22Rv1 (cell line): ENCODE measurements around the gene SLC10A6.
A peak's percentile ranks its signal among the peaks of the same experiment; 100 is the strongest.

Source experiments
- H3K27ac ChIP-seq: fragments of 450-650 bp; 2 replicates; pipeline ENCODE4 v1.5.1; 2017
- CTCF ChIP-seq: fragments of 450-650 bp; IDR thresholded peaks from 2 replicates; pipeline ENCODE4 v1.5.1; 2017; ENCODE audit warnings: mild to moderate bottlenecking
- ZFX ChIP-seq: fragments of 450-650 bp; IDR thresholded peaks from 2 replicates; pipeline ENCODE4 v1.6.1; 2017; ENCODE audit warnings: antibody characterized with exemption, borderline replicate concordance

Gene SLC10A6

GRCh38 chr4:86848732-86849619, at the start of gene SLC10A6:
SLC10A6 (minus strand) TSS chr4:86849384; CDS start chr4:86849115, 269 bp downstream.
- TF ChIP-seq CTCF (no peak), ZFX (no peak)
- H3K27ac ChIP-seq: no peak within 1 kb of the TSS

DNA sequence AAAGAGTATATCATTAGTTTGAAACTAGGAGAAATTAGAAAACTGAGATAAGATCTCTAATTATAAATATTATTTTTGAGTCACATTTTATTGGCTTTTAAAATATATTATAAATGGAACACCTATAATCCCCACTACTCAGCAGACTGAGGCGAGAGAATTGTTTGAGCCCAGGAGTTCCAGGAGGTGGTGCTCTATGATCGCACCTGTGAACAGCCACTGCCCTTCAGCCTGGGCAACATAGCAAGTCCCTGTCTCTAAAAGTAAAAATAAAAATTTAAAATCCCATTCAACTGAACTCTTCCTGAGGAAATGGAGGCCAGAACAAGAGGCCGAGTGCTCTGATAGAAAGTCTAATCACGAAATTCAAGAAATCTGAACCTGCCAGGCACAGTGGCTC, 49.4 kb upstream of the SLC10A6 start:
- no peak for TF ChIP-seq ZFX
- peak; percentile 32 for TF ChIP-seq CTCF
- no peak overlapping the region for H3K27ac ChIP-seq

GRCh38 chr4:86896596-86896995, 47.4 kb upstream of the SLC10A6 start:
- no peak overlapping the region for H3K27ac ChIP-seq
- TF ChIP-seq CTCF (no peak), ZFX (no peak)

DNA sequence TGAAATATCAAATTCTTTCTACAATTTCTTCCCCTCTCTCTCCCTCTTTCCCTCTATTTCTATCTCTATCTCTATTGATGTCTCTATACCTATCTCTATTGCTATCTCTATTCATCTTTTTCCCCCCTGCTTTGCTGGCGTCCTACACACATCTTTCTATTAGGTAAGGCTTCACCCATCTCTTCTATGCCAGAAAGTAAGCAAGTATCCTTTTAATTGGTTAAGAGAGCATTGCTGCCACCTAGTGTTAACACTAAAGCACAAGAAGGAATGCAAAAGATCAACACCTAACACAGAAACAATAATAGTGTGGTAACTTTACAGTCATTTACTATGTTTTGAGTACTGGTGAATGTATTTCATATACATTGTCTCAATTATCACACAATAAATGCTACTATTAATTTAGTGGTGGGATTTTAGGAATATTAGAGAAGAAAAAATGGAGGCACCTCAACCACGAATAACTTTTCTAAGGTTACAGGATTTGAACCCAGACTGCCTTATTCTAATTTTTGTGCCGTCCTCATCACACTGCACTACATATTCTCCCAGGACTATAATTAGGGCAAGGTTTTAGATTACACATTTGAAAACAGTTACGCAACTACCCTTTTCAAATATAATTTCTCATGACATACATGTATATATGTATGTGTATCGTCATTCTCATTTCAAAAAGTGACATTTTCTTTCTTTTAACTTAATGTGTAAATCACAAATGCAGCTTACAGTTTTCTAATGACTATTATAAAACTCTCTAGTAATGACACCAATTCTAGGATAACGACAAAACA, 46.7 kb upstream of the SLC10A6 start:
- no peak overlapping the region for H3K27ac ChIP-seq
- TF ChIP-seq ZFX: no peak
- peak; percentile 78 for TF ChIP-seq CTCF

- H3K27ac ChIP-seq: no peak overlapping the region
- TF ChIP-seq CTCF (no peak), ZFX (no peak)
Observed at GRCh38 chr4:86894455-86894854, 45.3 kb upstream of the SLC10A6 start.

- H3K27ac ChIP-seq: peak overlapping the region; percentile 89; the same call in 1 of the 2 replicates
- TF ChIP-seq ZFX: no peak
- no peak for TF ChIP-seq CTCF
Observed at GRCh38 chr4:86893136-86893535, 44.0 kb upstream of the SLC10A6 start.

DNA sequence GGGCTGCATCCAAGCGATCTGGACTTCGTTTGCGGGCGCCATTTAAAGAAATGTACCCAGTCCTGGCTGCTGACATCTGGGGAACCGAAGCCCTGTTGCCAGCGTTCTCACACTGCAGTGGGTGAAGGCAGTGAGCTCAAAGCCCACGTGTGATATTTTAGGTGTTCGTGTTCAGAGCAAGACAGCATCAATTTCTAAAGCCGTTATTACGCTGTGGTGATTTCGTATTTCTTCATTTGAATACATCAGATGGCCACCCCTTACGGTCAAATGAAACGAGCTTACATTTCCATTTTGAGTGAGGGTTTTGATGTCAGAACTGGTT, 43.4 kb upstream of the SLC10A6 start:
- no peak for TF ChIP-seq CTCF
- no peak for TF ChIP-seq ZFX
- peak overlapping the region; percentile 89 for H3K27ac ChIP-seq
